Measurements from ENCODE around the gene LRTM2. TPM values are rescaled to one million over a fixed set of nuclear protein-coding genes. Genes with fewer than 3 reads are reported as not detected.

The LRTM2 gene
- total RNA-seq, 1 donor from 2014 or later: 0.47 TPM

GRCh38 chr12:1857821-1858220 lies 37.5 kb downstream of the LRTM2 start:
- no peaks in the 10 kb centered on the region for H3K9me3 Mint-ChIP-seq
- no peak overlapping the region for H3K27ac Mint-ChIP-seq
- no peaks in the 10 kb centered on the region for H3K4me1 Mint-ChIP-seq
- TF ChIP-seq CTCF (IDR thresholded peaks at IDR 0.05; ENCODE audit: unreplicated experiment): no peak
- DNase-seq (ENCODE audit: low spot score in 2 of 2, unreplicated experiment in 2 of 2): no peak
- H3K36me3 Mint-ChIP-seq: no peaks in the 10 kb centered on the region
- H3K4me3 Mint-ChIP-seq: no peak overlapping the region
- peaks cover 30% of the 10 kb centered on the region for H3K27me3 Mint-ChIP-seq (ENCODE audit: low read depth)

DNA sequence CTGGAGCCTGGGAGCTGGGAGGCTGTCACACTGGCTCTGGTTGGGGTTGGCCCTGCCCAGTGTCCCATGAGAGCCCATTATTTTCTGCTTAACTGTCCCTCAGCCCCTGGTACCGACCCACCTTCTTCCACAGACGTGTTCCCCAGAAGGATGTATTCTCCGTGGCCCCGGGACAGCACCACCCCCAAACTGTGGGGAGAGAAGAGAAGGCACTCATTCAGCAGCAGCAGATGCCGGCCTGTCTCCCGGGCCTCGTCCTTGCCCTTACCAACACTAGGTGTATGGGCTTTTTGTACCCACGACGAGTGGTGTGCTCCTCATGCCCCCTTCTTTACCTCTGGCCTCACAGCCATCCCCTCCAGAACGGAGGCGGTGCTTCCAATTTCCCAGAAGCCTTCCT lies 38.1 kb downstream of the LRTM2 start:
- H3K4me1 Mint-ChIP-seq: no peaks in the 10 kb centered on the region
- no peak for DNase-seq (ENCODE audit: low spot score in 2 of 2, unreplicated experiment in 2 of 2)
- H3K4me3 Mint-ChIP-seq: no peak overlapping the region
- H3K9me3 Mint-ChIP-seq: no peaks in the 10 kb centered on the region
- TF ChIP-seq CTCF (IDR thresholded peaks at IDR 0.05; ENCODE audit: unreplicated experiment): no peak
- no peak overlapping the region for H3K27ac Mint-ChIP-seq
- H3K36me3 Mint-ChIP-seq: no peaks in the 10 kb centered on the region
- H3K27me3 Mint-ChIP-seq (ENCODE audit: low read depth): peaks cover 30% of the 10 kb centered on the region

GRCh38 chr12:1859643-1860042 lies 39.3 kb downstream of the LRTM2 start:
- Mint-ChIP-seq H3K4me3 (no peak overlapping the region), H3K36me3 (no peaks in the 10 kb centered on the region), H3K9me3 (no peaks in the 10 kb centered on the region), H3K27ac (no peak overlapping the region), H3K4me1 (no peaks in the 10 kb centered on the region), H3K27me3 (ENCODE audit: low read depth) (peaks cover 30% of the 10 kb centered on the region)
- no peak for TF ChIP-seq CTCF (IDR thresholded peaks at IDR 0.05; ENCODE audit: unreplicated experiment)
- DNase-seq (ENCODE audit: low spot score in 2 of 2, unreplicated experiment in 2 of 2): no peak

DNA sequence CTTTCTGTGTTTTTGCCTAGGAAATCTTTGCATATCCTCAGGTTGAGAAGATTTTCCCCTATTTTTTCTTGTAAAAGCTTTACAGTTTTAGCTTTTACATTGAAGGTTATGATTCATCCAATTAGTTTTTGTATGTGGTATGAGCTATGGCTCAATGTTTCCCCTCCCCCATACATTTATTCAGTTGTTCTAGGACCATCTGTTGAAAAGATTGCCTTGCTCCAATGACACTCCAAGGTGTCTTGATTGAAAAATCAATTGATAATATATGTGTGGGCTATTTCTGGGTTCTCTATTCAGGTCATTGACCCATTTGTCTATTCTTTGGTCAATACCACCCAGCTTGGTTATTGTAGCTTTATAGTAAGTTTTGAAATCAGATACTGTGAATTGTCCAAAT lies 42.6 kb downstream of the LRTM2 start:
- H3K36me3 Mint-ChIP-seq: no peaks in the 10 kb centered on the region
- no peak overlapping the region for H3K27ac Mint-ChIP-seq
- H3K4me1 Mint-ChIP-seq: no peaks in the 10 kb centered on the region
- DNase-seq (ENCODE audit: low spot score in 2 of 2, unreplicated experiment in 2 of 2): no peak
- no peak for TF ChIP-seq CTCF (IDR thresholded peaks at IDR 0.05; ENCODE audit: unreplicated experiment)
- peaks cover 18% of the 10 kb centered on the region for H3K27me3 Mint-ChIP-seq (ENCODE audit: low read depth)
- no peak overlapping the region for H3K4me3 Mint-ChIP-seq
- no peaks in the 10 kb centered on the region for H3K9me3 Mint-ChIP-seq

GRCh38 chr12:1863823-1864222 lies 43.5 kb downstream of the LRTM2 start:
- Mint-ChIP-seq H3K36me3 (no peaks in the 10 kb centered on the region), H3K27me3 (ENCODE audit: low read depth) (peaks cover 21% of the 10 kb centered on the region), H3K4me1 (no peaks in the 10 kb centered on the region), H3K9me3 (peaks cover 4% of the 10 kb centered on the region), H3K4me3 (no peak overlapping the region), H3K27ac (no peak overlapping the region)
- no peak for TF ChIP-seq CTCF (IDR thresholded peaks at IDR 0.05; ENCODE audit: unreplicated experiment)
- DNase-seq (ENCODE audit: low spot score in 2 of 2, unreplicated experiment in 2 of 2): no peak

DNA sequence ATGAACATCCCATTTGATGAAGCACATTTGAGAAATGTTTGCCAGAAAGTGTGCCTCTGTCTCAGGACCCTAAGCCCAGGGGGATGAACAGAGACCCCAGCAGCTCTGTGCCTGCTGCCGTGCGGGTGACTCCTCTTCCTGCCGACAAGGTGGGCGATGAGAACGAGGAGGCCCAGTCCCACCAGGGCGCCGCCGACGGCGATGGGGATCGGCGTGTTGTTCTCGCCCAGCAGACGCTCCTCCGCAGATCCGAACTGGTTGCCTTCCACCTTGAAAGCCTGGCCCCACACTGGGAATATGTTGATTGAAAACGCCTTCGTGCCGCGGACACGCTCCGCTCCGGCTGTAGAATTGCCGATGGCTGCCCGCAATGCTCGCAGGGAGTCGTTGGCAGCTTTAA lies 44.1 kb downstream of the LRTM2 start:
- no peaks in the 10 kb centered on the region for H3K36me3 Mint-ChIP-seq
- no peak for DNase-seq (ENCODE audit: low spot score in 2 of 2, unreplicated experiment in 2 of 2)
- H3K4me1 Mint-ChIP-seq: no peaks in the 10 kb centered on the region
- TF ChIP-seq CTCF (IDR thresholded peaks at IDR 0.05; ENCODE audit: unreplicated experiment): no peak
- H3K27ac Mint-ChIP-seq: no peak overlapping the region
- H3K4me3 Mint-ChIP-seq: no peak overlapping the region
- peaks cover 6% of the 10 kb centered on the region for H3K9me3 Mint-ChIP-seq
- peaks cover 21% of the 10 kb centered on the region for H3K27me3 Mint-ChIP-seq (ENCODE audit: low read depth)
